ENCODE data around the gene HSPG2.

The HSPG2 gene

GRCh38 chr1:21861602-21862429 is 75.3 kb downstream of the HSPG2 start:
- Histone ChIP-seq H3K4me3 (IDR thresholded peaks at IDR 0.05; ENCODE audit: insufficient read depth, low read depth, low read length) (no peak overlapping the region), H2AFZ (ENCODE audit: low read depth) (no peak overlapping the region), H3K36me3 (ENCODE audit: insufficient read depth) (no peaks in the 10 kb centered on the region), H4K20me1 (ENCODE audit: insufficient read depth) (no peaks in the 10 kb centered on the region), H3K4me2 (no peak overlapping the region), H3K27ac (no peak overlapping the region), H3K27me3 (ENCODE audit: insufficient read depth, low read depth) (no peaks in the 10 kb centered on the region), H3K9ac (no peak overlapping the region), H3K4me1 (ENCODE audit: low read depth, poor library complexity, severe bottlenecking) (peaks cover 19% of the 10 kb centered on the region), H3K79me2 (ENCODE audit: insufficient read depth, low read depth) (no peaks in the 10 kb centered on the region)
- TF ChIP-seq, protein P1, sequence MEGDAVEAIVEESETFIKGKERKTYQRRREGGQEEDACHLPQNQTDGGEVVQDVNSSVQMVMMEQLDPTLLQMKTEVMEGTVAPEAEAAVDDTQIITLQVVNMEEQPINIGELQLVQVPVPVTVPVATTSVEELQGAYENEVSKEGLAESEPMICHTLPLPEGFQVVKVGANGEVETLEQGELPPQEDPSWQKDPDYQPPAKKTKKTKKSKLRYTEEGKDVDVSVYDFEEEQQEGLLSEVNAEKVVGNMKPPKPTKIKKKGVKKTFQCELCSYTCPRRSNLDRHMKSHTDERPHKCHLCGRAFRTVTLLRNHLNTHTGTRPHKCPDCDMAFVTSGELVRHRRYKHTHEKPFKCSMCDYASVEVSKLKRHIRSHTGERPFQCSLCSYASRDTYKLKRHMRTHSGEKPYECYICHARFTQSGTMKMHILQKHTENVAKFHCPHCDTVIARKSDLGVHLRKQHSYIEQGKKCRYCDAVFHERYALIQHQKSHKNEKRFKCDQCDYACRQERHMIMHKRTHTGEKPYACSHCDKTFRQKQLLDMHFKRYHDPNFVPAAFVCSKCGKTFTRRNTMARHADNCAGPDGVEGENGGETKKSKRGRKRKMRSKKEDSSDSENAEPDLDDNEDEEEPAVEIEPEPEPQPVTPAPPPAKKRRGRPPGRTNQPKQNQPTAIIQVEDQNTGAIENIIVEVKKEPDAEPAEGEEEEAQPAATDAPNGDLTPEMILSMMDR (conservative IDR thresholded peaks at IDR 0.05; ENCODE audit: low read depth, low read length) = no peak

- Histone ChIP-seq H3K36me3 (ENCODE audit: insufficient read depth) (no peaks in the 10 kb centered on the region), H3K27me3 (ENCODE audit: insufficient read depth, low read depth) (no peaks in the 10 kb centered on the region), H3K79me2 (ENCODE audit: insufficient read depth, low read depth) (no peaks in the 10 kb centered on the region), H3K9ac (no peak overlapping the region), H3K4me2 (no peak overlapping the region), H3K4me3 (IDR thresholded peaks at IDR 0.05; ENCODE audit: insufficient read depth, low read depth, low read length) (no peak overlapping the region), H2AFZ (ENCODE audit: low read depth) (no peak overlapping the region), H4K20me1 (ENCODE audit: insufficient read depth) (no peaks in the 10 kb centered on the region), H3K4me1 (ENCODE audit: low read depth, poor library complexity, severe bottlenecking) (peaks cover 10% of the 10 kb centered on the region), H3K27ac (no peak overlapping the region)
- TF ChIP-seq, protein P1 (conservative IDR thresholded peaks at IDR 0.05; ENCODE audit: low read depth, low read length) = no peak
Measured at GRCh38 chr1:21860971-21861370, 76.1 kb downstream of the HSPG2 start.

GRCh38 chr1:21859669-21860179 is 77.4 kb downstream of the HSPG2 start:
- no peak overlapping the region for H2AFZ ChIP-seq (ENCODE audit: low read depth)
- H3K27me3 ChIP-seq (ENCODE audit: insufficient read depth, low read depth) = no peaks in the 10 kb centered on the region
- no peaks in the 10 kb centered on the region for H3K79me2 ChIP-seq (ENCODE audit: insufficient read depth, low read depth)
- H4K20me1 ChIP-seq (ENCODE audit: insufficient read depth) = no peaks in the 10 kb centered on the region
- H3K27ac ChIP-seq = no peak overlapping the region
- H3K4me3 ChIP-seq (IDR thresholded peaks at IDR 0.05; ENCODE audit: insufficient read depth, low read depth, low read length) = no peak overlapping the region
- TF ChIP-seq, protein P1 (conservative IDR thresholded peaks at IDR 0.05; ENCODE audit: low read depth, low read length) = no peak
- H3K4me1 ChIP-seq (ENCODE audit: low read depth, poor library complexity, severe bottlenecking) = no peaks in the 10 kb centered on the region
- no peak overlapping the region for H3K4me2 ChIP-seq
- no peak overlapping the region for H3K9ac ChIP-seq
- H3K36me3 ChIP-seq (ENCODE audit: insufficient read depth) = no peaks in the 10 kb centered on the region

GRCh38 chr1:21857840-21858670 is 79.1 kb downstream of the HSPG2 start:
- no peak overlapping the region for H3K9ac ChIP-seq
- no peak overlapping the region for H2AFZ ChIP-seq (ENCODE audit: low read depth)
- TF ChIP-seq, protein P1 (conservative IDR thresholded peaks at IDR 0.05; ENCODE audit: low read depth, low read length) = no peak
- no peaks in the 10 kb centered on the region for H3K4me1 ChIP-seq (ENCODE audit: low read depth, poor library complexity, severe bottlenecking)
- H3K27ac ChIP-seq = no peak overlapping the region
- H3K79me2 ChIP-seq (ENCODE audit: insufficient read depth, low read depth) = no peaks in the 10 kb centered on the region
- no peak overlapping the region for H3K4me2 ChIP-seq
- H3K36me3 ChIP-seq (ENCODE audit: insufficient read depth) = no peaks in the 10 kb centered on the region
- H4K20me1 ChIP-seq (ENCODE audit: insufficient read depth) = no peaks in the 10 kb centered on the region
- no peak overlapping the region for H3K4me3 ChIP-seq (IDR thresholded peaks at IDR 0.05; ENCODE audit: insufficient read depth, low read depth, low read length)
- H3K27me3 ChIP-seq (ENCODE audit: insufficient read depth, low read depth) = no peaks in the 10 kb centered on the region

Data from KMS-11 (cell line).